SK-MEL-5 (cell line): ENCODE data around the gene CENPU. TPM values are rescaled to one million over a fixed set of nuclear protein-coding genes. Genes with fewer than 3 reads are reported as not detected.

Experiments used
- DNase-seq: peaks from one replicate; pipeline ENCODE4 v3.0.0-alpha.2; 2016; ENCODE audit warnings: low read depth, low spot score
- in situ Hi-C: cut with HindIII; loops from 2 replicates; pipeline ENCODE4 v1.10.0; 2016; ENCODE audit warnings: low sequenced_read_pairs, high pct_unique_total_duplicates, low pct_unique_long_range_greater_than_20kb
- total RNA-seq: library from RNA; depleted of rRNA; stranded (reverse); fragments of >200 nt; shearing (Covaris generic); gene quantifications from 2 replicates; pipeline ENCODE4 v1.2.3, GENCODE V29; 2014

Gene CENPU
- total RNA-seq, 1 experiment from 2014 or later, result 70.7 TPM

- in situ Hi-C loops, result no loop called here
These were observed 4.0 kb downstream of the CENPU start for GRCh38 chr4:184729946-184730345.

GRCh38 chr4:184728858-184729257 lies 5.0 kb downstream of the CENPU start:
- DNase-seq, result peak; percentile 91
- in situ Hi-C loops, result no loop called here

More at GRCh38 chr4:184729946-184730345, 4.0 kb downstream of the CENPU start:
- DNase-seq, result peak; percentile 25

- DNase-seq, result no peak
- in situ Hi-C loops, result no loop called here
These were observed 6.5 kb downstream of the CENPU start for GRCh38 chr4:184727430-184727829.

GRCh38 chr4:184722798-184723197 lies 11.1 kb downstream of the CENPU start:
- DNase-seq, result no peak
- in situ Hi-C loops, result no loop called here

GRCh38 chr4:184721254-184721653 lies 12.6 kb downstream of the CENPU start:
- in situ Hi-C loops, result no loop called here
- DNase-seq, result no peak

GRCh38 chr4:184719407-184719806 lies 14.5 kb downstream of the CENPU start:
- DNase-seq, result no peak
- in situ Hi-C loops, result no loop called here

GRCh38 chr4:184715526-184715925 lies 18.4 kb downstream of the CENPU start:
- in situ Hi-C loops, result no loop called here
- DNase-seq, result no peak

GRCh38 chr4:184713887-184714286 lies 20.0 kb downstream of the CENPU start:
- DNase-seq, result no peak
- in situ Hi-C loops, result no loop called here

- in situ Hi-C loops, result no loop called here
- DNase-seq, result no peak
These were observed 21.6 kb downstream of the CENPU start for GRCh38 chr4:184712322-184712721.

GRCh38 chr4:184706453-184706852 lies 27.4 kb downstream of the CENPU start:
- no peak for DNase-seq
- in situ Hi-C loops, result no loop called here

GRCh38 chr4:184705692-184706091 lies 28.2 kb downstream of the CENPU start:
- in situ Hi-C loops, result no loop called here
- DNase-seq, result no peak

- in situ Hi-C loops, result no loop called here
- no peak for DNase-seq
These were observed 31.8 kb downstream of the CENPU start for GRCh38 chr4:184702114-184702513.

GRCh38 chr4:184699941-184700340 lies 34.0 kb downstream of the CENPU start:
- no peak for DNase-seq
- in situ Hi-C loops, result no loop called here

- in situ Hi-C loops, result no loop called here
These were observed 35.9 kb downstream of the CENPU start for GRCh38 chr4:184697956-184698355.

GRCh38 chr4:184695178-184695896 lies 38.6 kb downstream of the CENPU start:
- no peak for DNase-seq
- in situ Hi-C loops, result no loop called here

More at GRCh38 chr4:184697956-184698355, 35.9 kb downstream of the CENPU start:
- DNase-seq, result no peak

GRCh38 chr4:184694412-184694956 lies 39.4 kb downstream of the CENPU start:
- no peak for DNase-seq
- in situ Hi-C loops, result no loop called here

GRCh38 chr4:184693056-184693455 lies 40.8 kb downstream of the CENPU start:
- no peak for DNase-seq
- in situ Hi-C loops, result no loop called here

- in situ Hi-C loops, result no loop called here
- no peak for DNase-seq
These were observed 44.2 kb downstream of the CENPU start for GRCh38 chr4:184689681-184690080.

GRCh38 chr4:184688447-184688846 lies 45.4 kb downstream of the CENPU start:
- DNase-seq, result no peak
- in situ Hi-C loops, result no loop called here
